Measurements from ENCODE around the gene CACNA1C. TPM values are rescaled to one million over a fixed set of nuclear protein-coding genes. Genes with fewer than 3 reads are reported as not detected.

Gene CACNA1C
- total and polyA plus RNA-seq, 2 donors (not counting 1 experiment from before 2014, with no cell fraction given): 0.01 to 0.02 TPM

DNA sequence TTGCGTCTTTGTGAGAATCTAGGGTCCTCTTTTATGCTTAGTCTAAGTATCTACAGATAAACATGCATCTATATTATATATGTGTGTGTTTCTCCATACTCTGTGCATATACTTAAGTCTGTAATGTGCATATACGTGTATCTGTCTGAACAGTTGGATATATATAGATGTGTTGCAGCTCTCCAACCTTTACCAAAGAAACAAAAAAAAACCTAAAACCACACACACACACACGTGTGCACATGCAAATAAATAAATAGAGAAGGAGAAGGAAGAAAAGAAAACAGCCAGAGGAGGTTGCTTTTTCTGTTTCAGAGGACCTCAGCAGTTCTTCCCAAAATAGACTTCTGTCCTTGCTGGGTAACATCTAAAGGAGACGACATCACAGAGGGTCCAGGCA lies 244.9 kb downstream of the CACNA1C start:
- H3K4me1 Mint-ChIP-seq: peaks cover 12% of the 10 kb centered on the region
- peaks cover 27% of the 10 kb centered on the region for H3K27me3 Mint-ChIP-seq
- no peak for DNase-seq
- Histone ChIP-seq H3K36me3 (replicated peaks in 1 of 2; ENCODE audit: control extremely low read depth in 1 of 2, control insufficient read depth in 1 of 2, extremely low read depth in 1 of 2, insufficient read depth in 2 of 2, low read length in 1 of 2) (no peaks in the 10 kb centered on the region), H3K4me2 (replicated peaks; ENCODE audit: low read depth, low read length, poor library complexity, severe bottlenecking) (no peak overlapping the region), H4K20me1 (ENCODE audit: control insufficient read depth, insufficient read depth, low read length, poor library complexity, severe bottlenecking) (no peaks in the 10 kb centered on the region), H3K4me1 (ENCODE audit: control insufficient read depth in 2 of 2, insufficient read depth in 2 of 2, low read length in 2 of 2) (peaks cover 0 to 16% of the 10 kb centered on the region in 2 donors), H3K4me3 (ENCODE audit: control extremely low read depth in 1 of 5, extremely low read depth in 1 of 5, insufficient read depth in 1 of 5, low read depth in 2 of 5, low read length in 4 of 5) (no peak overlapping the region), H3K27me3 (replicated peaks in 1 of 4; ENCODE audit: control extremely low read depth in 1 of 4, control insufficient read depth in 3 of 4, insufficient read depth in 4 of 4, low read length in 3 of 4) (no peaks in the 10 kb centered on the region), H3K79me2 (ENCODE audit: control insufficient read depth, insufficient read depth, low read length) (no peaks in the 10 kb centered on the region), H3K9ac (ENCODE audit: low read length) (no peak overlapping the region), H3K27ac (ENCODE audit: low read length in 2 of 2) (no peak overlapping the region), H2AFZ (ENCODE audit: insufficient read depth, low read depth, low read length, poor library complexity, severe bottlenecking) (no peak overlapping the region), H3K9me3 (ENCODE audit: control extremely low read depth in 1 of 3, control insufficient read depth in 2 of 3, insufficient read depth in 1 of 3, low read length in 2 of 3) (no peaks in the 10 kb centered on the region)
- intact Hi-C loops (cut with micrococcal nuclease): no loop called here
- no peak for ATAC-seq (ENCODE audit: low read depth)
- ChIA-PET POLR2A (no interaction called here), CTCF (no interaction called here)
- WGBS (ENCODE audit: insufficient coverage): 0% methylated on average over 1 of the region's 4 CpGs
- H3K4me3 Mint-ChIP-seq: no peak overlapping the region
- no peak overlapping the region for H3K27ac Mint-ChIP-seq
- TF ChIP-seq CTCF (IDR thresholded peaks at IDR 0.05) (no peak), EZH2 (IDR thresholded peaks at IDR 0.05; ENCODE audit: borderline replicate concordance, insufficient read depth, low read depth, low read length, poor library complexity, severe bottlenecking) (no peak)
- no peaks in the 10 kb centered on the region for H3K9me3 Mint-ChIP-seq (ENCODE audit: insufficient read depth)

DNA sequence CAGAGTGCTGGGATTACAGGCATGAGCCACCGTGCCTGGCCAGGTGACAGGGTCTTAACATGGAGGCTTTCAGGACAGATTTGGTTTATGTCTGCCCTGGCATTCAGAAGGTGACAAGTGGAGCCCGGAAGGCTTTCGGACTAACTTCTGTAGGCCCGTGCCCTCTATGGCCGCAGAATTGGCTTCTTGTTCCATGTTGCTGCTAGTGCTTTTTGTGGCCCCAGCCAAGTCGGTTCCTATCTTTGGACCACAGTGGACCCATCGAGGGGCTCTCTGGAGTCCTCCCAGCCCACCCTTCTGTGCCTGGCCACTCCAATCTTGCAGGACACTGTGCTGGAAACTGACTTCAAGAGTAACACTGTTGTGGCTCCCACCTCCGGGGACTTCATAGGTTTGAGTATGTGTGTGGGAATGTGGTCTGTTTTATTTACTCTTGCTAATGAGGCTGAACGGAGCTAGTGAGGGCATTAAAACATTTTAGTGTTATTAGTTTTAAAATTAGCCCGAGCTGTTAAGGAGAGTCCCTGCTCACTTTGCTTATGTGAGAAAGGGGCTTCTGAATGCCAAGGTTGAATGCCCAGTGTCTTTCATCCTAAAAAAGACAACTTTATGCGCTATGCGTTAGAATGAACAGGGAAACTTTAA lies 245.9 kb downstream of the CACNA1C start:
- Histone ChIP-seq H3K4me2 (replicated peaks; ENCODE audit: low read depth, low read length, poor library complexity, severe bottlenecking) (no peak overlapping the region), H3K27ac (ENCODE audit: low read length in 2 of 2) (no peak overlapping the region), H3K4me3 (ENCODE audit: control extremely low read depth in 1 of 5, extremely low read depth in 1 of 5, insufficient read depth in 1 of 5, low read depth in 2 of 5, low read length in 4 of 5) (no peak overlapping the region), H3K4me1 (ENCODE audit: control insufficient read depth in 2 of 2, insufficient read depth in 2 of 2, low read length in 2 of 2) (peaks cover 0 to 16% of the 10 kb centered on the region in 2 donors), H3K36me3 (replicated peaks in 1 of 2; ENCODE audit: control extremely low read depth in 1 of 2, control insufficient read depth in 1 of 2, extremely low read depth in 1 of 2, insufficient read depth in 2 of 2, low read length in 1 of 2) (no peaks in the 10 kb centered on the region), H2AFZ (ENCODE audit: insufficient read depth, low read depth, low read length, poor library complexity, severe bottlenecking) (no peak overlapping the region), H3K9me3 (ENCODE audit: control extremely low read depth in 1 of 3, control insufficient read depth in 2 of 3, insufficient read depth in 1 of 3, low read length in 2 of 3) (no peaks in the 10 kb centered on the region), H3K79me2 (ENCODE audit: control insufficient read depth, insufficient read depth, low read length) (no peaks in the 10 kb centered on the region), H3K9ac (ENCODE audit: low read length) (no peak overlapping the region), H4K20me1 (ENCODE audit: control insufficient read depth, insufficient read depth, low read length, poor library complexity, severe bottlenecking) (no peaks in the 10 kb centered on the region), H3K27me3 (replicated peaks in 1 of 4; ENCODE audit: control extremely low read depth in 1 of 4, control insufficient read depth in 3 of 4, insufficient read depth in 4 of 4, low read length in 3 of 4) (no peaks in the 10 kb centered on the region)
- peaks cover 12% of the 10 kb centered on the region for H3K4me1 Mint-ChIP-seq
- no peaks in the 10 kb centered on the region for H3K9me3 Mint-ChIP-seq (ENCODE audit: insufficient read depth)
- peaks cover 27% of the 10 kb centered on the region for H3K27me3 Mint-ChIP-seq
- ChIA-PET POLR2A (no interaction called here), CTCF (no interaction called here)
- intact Hi-C loops (cut with micrococcal nuclease): no loop called here
- 87% methylated on average over 9 of the region's 12 CpGs for WGBS (ENCODE audit: insufficient coverage)
- no peak overlapping the region for H3K27ac Mint-ChIP-seq
- no peak overlapping the region for H3K4me3 Mint-ChIP-seq
- no peak for ATAC-seq (ENCODE audit: low read depth)
- TF ChIP-seq CTCF (IDR thresholded peaks at IDR 0.05) (no peak), EZH2 (IDR thresholded peaks at IDR 0.05; ENCODE audit: borderline replicate concordance, insufficient read depth, low read depth, low read length, poor library complexity, severe bottlenecking) (no peak)
- no peak for DNase-seq

Measured in B cell (primary cell).